Skeletal muscle tissue (tissue), 4 donors: ENCODE data around the gene OMP. TPM values are rescaled to one million over a fixed set of nuclear protein-coding genes. Genes with fewer than 3 reads are reported as not detected.
"Not testable (repeated sequence)": the region's sequence is repeated elsewhere in the genome, so short reads cannot be mapped to it uniquely, and the experiment has no call there.

Experiments
- H3K27ac ChIP-seq: one replicate; pipeline ENCODE4 v1.7.0; 2013; ENCODE audit warnings: mild to moderate bottlenecking, low read depth, low read length, inconsistent platforms
- H3K27me3 ChIP-seq, 3 donors: one replicate each; pipeline ENCODE4 v1.7.0; 2013; ENCODE audit warnings: low read length in 3 of 3; ENCODE audit not compliant: control insufficient read depth in 3 of 3, insufficient read depth in 3 of 3
- H3K36me3 ChIP-seq, 3 donors: one replicate each; pipeline ENCODE4 v1.7.0; 2013; ENCODE audit warnings: low read length in 3 of 3; ENCODE audit not compliant: control insufficient read depth in 3 of 3, insufficient read depth in 3 of 3
- H3K4me1 ChIP-seq, 3 donors: one replicate each; pipeline ENCODE4 v1.7.0; 2013; ENCODE audit warnings: low read length in 3 of 3, mild to moderate bottlenecking in 3 of 3; ENCODE audit not compliant: control insufficient read depth in 3 of 3, insufficient read depth in 3 of 3
- H3K4me3 ChIP-seq, 3 donors: one replicate each; pipeline ENCODE4 v1.7.0; 2013; ENCODE audit warnings: low read length in 3 of 3
- H3K9ac ChIP-seq, 3 donors: one replicate each; pipeline ENCODE4 v1.7.0; 2013; ENCODE audit warnings: low read length in 3 of 3, mild to moderate bottlenecking in 3 of 3, moderate library complexity in 2 of 3, low read depth in 1 of 3
- H3K9me3 ChIP-seq, 3 donors: one replicate each; pipeline ENCODE4 v1.7.0; 2013; ENCODE audit warnings: low read length in 3 of 3; ENCODE audit not compliant: control insufficient read depth in 3 of 3
- total RNA-seq: library from RNA; depleted of rRNA; stranded (reverse); fragments of >200 nt; gene quantifications from one replicate; pipeline ENCODE4 v1.2.3, GENCODE V29; 2014
- donor health status: Osteomylitis.

The OMP gene
- total RNA-seq, 1 donor from 2014 or later = 1.6 TPM

DNA sequence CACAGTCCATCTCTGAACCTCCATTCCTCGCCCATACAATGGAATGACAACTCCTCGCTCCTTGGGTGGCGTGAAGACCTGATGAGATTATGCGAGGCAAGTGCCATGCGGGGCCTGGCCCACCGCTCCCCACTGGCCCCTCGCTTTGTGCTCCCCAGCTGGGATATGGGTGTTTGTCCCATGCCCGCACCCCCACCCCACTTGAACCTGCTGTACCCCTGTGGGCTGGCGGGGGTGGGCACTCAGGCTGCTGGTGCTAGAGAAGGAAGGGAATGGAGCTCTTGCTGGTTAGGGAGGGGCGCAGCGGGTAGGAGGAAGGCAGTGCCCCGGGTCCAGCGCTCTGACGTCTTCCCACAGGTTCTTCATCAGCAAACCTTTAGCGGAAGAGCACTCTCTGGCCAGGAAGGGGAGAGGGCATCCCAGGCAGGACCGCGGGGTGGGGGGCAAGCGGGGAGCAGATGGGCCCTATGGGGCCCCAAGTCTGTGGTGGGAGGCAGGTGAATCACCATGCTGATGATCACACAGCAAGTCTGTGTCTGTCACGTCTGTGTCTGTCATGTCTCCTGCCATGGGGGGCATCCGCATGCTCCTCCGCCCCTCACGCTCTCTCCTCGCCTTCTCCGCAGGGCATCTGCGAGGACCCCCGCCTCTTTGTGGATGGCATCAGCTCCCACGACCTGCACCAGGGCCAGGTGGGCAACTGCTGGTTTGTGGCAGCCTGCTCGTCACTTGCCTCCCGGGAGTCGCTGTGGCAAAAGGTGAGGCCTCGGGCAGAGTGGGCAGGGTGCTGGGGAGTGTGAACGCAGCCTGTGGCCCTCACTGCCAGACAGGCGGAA lies 9.4 kb upstream of the OMP start:
- Histone ChIP-seq H3K27ac (no peak overlapping the region), H3K27me3 (no peaks in the 10 kb centered on the region), H3K4me3 (no peak overlapping the region), H3K9ac (no peak overlapping the region), H3K9me3 (no peaks in the 10 kb centered on the region), H3K36me3 (no peaks in the 10 kb centered on the region), H3K4me1 (peaks cover 0 to 8% (median 6%) of the 10 kb centered on the region in 3 donors)

DNA sequence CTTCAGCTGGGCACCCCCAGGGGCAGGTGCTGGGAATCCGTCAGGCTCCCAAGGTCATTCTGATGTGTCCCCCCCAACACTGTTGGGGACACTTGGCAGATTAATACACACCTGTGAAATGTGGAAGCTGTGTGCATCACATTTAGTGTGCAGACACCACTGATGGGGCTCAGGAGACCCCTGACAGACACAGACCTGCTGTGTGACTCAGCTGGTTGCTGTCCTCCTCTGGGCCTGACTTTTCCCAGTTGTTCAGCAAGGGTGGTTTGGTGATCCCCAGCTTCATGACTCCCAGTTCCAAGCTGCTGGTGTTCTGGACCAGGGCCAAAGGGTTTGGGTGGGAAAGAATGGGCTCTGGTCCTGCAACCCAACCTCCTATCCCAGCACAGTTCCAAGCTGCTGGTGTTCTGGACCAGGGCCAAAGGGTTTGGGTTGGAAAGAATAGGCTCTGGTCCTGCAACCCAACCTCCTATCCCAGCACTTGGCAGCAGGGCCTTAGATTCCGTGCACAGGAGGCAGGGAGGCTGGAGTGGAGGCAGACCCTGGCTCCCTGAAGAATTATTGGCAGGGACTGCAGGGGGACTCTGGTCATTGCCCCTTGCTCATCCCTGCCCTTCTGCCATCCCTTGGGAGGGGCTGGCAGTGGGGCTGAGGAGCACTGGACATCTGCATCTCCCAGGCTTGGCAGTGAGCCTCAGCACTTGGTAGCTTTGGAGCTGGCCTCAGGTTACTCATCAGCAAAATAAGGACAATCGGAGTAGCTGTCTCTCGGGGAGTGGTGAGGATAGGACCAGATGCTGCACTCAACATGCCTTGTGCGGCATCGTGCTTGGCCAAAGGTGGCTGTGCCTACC lies 8.4 kb upstream of the OMP start:
- peak overlapping the region in 1 of 3 donors; percentile 14 for H3K4me3 ChIP-seq
- no peak overlapping the region for H3K9ac ChIP-seq
- H3K27ac ChIP-seq = no peak overlapping the region
- no peaks in the 10 kb centered on the region for H3K36me3 ChIP-seq
- H3K27me3 ChIP-seq = no peaks in the 10 kb centered on the region
- peaks cover 0 to 8% (median 6%) of the 10 kb centered on the region in 3 donors for H3K4me1 ChIP-seq
- H3K9me3 ChIP-seq = no peaks in the 10 kb centered on the region

DNA sequence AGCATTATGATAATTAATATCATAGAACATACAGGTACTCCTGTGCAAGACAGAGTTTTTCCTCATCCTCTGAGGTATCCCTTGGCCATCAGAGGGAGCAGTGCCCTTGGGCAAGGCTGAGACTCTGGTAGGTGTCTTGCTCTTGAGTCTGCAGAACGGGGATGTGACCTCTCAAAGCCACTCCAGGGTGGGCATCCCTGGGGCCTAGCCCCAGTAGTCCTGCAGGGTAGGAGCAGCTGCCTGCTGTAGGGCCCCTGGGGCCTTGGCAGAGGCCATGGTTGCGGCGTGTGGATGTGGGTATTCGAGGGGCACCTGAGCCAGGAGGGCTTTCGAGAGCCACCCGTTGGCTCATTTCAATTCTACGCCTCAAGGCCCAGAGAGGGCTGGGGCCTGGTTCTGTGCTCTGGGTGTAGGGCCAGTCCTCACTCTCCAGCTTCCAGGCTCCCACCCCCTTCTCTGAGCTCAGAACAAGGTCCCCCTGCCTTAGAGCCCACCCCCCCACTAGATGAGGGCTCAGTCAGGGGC lies 7.7 kb upstream of the OMP start:
- Histone ChIP-seq H3K27me3 (no peaks in the 10 kb centered on the region), H3K36me3 (no peaks in the 10 kb centered on the region), H3K9me3 (no peaks in the 10 kb centered on the region), H3K27ac (no peak overlapping the region), H3K9ac (no peak overlapping the region), H3K4me1 (peaks cover 0 to 8% (median 6%) of the 10 kb centered on the region in 3 donors), H3K4me3 (peak overlapping the region in 1 of 3 donors; percentile 14)

DNA sequence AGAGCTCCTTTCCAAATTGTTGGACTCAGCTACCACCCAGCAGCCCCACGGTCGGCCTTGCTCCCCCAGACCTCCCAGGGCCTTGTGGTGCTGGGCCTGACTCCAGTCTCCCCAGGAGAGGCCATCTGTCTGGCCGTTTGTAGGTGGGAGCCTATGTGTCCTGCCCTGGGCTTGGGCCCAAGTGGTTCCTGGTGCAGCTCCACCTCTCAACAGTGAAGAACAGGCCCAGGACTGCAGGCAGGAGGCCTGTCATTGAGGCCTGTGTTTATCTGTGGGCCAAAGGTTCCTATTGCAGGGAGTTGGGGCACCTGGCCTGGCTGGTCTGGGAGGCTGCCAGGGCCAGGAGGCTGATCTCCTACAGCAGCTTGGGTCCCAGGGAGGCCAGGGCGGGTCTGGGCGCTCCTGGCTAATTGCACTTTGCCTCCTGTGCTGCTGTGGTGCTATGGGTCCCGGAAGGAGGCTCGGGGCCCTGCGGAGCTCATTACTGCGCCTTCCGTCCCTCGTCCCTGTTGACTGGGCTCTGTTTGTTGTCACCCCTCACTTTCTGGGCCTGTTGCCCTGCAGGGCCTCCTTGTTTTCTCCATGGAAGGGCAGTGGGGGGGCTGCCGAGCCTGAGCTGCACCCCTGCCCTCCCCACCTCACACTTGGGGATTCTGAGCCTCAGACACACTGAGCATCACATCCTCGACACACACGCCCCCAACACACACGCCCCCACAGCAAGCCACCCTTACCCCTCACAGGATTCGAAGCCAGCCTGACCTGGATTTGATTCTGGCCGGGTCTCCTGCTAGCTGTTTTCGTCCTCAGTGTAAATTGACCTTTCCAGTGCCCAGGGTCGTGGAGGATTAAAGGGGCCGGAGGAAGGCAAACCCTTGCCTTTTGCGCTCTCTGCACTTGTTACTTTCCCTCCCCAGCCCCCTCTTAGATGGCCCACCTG lies 6.8 kb upstream of the OMP start:
- Histone ChIP-seq H3K36me3 (no peaks in the 10 kb centered on the region), H3K4me1 (peaks cover 0 to 8% (median 6%) of the 10 kb centered on the region in 3 donors), H3K9me3 (no peaks in the 10 kb centered on the region), H3K4me3 (no peak overlapping the region), H3K27me3 (no peaks in the 10 kb centered on the region), H3K9ac (no peak overlapping the region), H3K27ac (no peak overlapping the region)

DNA sequence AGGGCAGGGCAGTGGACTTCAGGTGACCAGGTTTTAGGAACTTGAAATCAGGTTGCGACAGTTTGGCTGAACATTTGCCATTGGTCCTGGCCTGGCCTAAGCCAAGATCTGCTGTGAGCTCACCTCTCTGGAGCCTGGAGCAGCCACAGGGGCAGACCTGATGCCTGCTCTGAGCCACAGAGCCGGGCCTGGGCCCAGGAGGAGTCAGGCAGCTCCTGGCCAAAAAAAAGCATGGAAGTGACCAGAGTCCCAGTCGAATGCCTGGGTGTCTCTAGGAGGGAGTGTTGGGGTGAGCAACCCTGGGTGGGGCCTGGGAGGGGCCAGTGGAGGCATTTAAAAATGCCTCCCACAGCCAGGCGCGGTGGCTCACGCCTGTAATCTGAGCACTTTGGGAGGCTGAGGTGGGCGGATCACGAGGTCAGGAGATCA lies 6.0 kb upstream of the OMP start:
- Histone ChIP-seq H3K9me3 (no peaks in the 10 kb centered on the region), H3K9ac (no peak overlapping the region), H3K27me3 (no peaks in the 10 kb centered on the region), H3K4me3 (no peak overlapping the region), H3K36me3 (no peaks in the 10 kb centered on the region), H3K27ac (no peak overlapping the region), H3K4me1 (peaks cover 0 to 6% (median under 1%) of the 10 kb centered on the region in 3 donors)

DNA sequence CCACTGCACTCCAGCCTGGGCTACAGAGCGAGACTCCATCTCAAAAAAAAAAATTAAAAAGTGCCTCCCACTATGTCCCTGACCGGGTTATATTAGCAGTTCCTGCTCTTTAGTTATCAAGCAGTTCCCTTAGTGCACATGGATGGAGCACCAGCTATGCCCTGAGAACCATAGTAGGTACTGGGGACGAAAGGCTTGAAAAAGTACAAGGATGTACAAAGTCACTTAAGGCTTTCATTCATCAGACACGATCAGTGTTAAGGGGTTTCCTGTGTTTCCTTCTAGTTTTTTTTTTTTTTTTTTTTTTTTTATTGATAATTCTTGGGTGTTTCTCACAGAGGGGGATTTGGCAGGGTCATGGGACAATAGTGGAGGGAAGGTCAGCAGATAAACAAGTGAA lies 5.5 kb upstream of the OMP start:
- not testable (repeated sequence) for H3K36me3 ChIP-seq, H3K27me3 ChIP-seq, H3K4me1 ChIP-seq, H3K4me3 ChIP-seq, H3K9me3 ChIP-seq, H3K9ac ChIP-seq, H3K27ac ChIP-seq

DNA sequence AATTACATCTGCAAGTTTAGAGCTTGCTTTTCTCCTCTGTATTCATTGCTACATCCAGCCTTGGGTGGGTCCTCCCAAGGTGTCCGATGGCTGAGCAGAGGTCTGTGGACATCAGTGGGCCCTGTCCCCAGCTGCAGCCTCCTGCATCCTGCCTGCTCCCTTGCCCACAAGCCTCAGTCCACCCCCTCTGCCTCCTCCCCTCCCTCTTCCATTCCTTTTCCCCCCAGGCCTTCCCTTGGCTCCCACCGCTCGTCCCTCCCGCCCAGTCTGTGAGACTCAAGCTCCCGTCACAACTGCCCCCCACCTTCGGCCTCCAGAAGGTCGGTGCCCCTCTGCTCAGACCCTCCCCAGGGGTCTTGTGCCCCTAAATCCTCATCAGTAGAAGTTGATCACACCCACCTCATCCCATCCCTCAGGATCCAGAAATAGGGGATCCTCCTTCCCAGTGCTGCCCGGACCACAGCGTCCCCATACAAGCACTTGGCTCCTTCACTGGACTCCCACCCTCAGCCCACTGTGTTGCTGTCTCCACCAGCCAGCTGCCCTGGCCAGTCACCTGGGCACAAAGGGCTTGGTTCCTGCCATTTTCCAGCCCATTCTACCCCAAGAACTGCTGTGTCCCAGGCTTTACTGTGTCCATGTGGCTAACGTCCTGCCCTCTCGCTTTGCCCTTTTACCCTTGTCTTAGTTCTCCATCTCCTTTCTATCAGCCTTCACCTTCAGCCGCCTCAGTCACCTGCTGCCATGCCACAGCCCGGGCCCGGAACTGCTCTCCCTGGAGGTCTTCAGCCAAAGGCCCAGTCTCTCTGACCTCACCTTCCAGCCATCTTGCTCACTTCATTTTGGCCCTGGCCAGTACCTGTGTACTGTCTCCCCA lies 2.2 kb upstream of the OMP start:
- no peaks in the 10 kb centered on the region for H3K36me3 ChIP-seq
- H3K4me1 ChIP-seq = peaks cover 0 to 3% (median 0%) of the 10 kb centered on the region in 3 donors
- no peak overlapping the region for H3K4me3 ChIP-seq
- H3K9me3 ChIP-seq = no peaks in the 10 kb centered on the region
- peaks cover 0 to 3% (median 0%) of the 10 kb centered on the region in 3 donors for H3K27me3 ChIP-seq
- no peak overlapping the region for H3K9ac ChIP-seq
- no peak overlapping the region for H3K27ac ChIP-seq

DNA sequence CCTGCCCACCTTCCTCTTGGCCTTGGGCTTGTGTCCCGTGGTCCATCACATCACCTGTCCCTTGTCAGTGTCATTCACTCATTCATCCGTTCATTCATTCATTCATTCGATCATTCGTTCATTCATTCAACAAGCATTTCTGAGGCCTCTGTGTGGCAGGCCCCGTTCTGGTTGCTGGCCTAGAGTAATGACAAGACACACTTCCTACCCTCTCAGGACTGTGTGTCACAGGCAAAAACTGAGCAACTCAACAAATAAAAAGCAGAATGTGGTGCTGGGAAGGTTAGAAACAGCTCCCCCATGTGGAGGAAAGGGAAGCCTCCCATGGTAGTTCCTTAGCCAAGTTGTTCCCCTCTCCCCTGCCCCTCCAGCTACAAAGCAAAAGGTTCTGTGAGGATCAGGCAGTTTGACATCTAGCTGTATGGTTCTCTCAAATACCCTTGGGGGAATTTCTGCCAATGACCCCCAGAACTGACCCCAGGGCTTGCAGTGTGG lies 1.6 kb upstream of the OMP start:
- Histone ChIP-seq H3K36me3 (no peaks in the 10 kb centered on the region), H3K9me3 (no peaks in the 10 kb centered on the region), H3K9ac (no peak overlapping the region), H3K27me3 (peaks cover 0 to 4% (median 0%) of the 10 kb centered on the region in 3 donors), H3K27ac (no peak overlapping the region), H3K4me1 (peaks cover 0 to 3% (median 0%) of the 10 kb centered on the region in 3 donors), H3K4me3 (no peak overlapping the region)
